ENCODE results near the gene CYB5R3.

DNA sequence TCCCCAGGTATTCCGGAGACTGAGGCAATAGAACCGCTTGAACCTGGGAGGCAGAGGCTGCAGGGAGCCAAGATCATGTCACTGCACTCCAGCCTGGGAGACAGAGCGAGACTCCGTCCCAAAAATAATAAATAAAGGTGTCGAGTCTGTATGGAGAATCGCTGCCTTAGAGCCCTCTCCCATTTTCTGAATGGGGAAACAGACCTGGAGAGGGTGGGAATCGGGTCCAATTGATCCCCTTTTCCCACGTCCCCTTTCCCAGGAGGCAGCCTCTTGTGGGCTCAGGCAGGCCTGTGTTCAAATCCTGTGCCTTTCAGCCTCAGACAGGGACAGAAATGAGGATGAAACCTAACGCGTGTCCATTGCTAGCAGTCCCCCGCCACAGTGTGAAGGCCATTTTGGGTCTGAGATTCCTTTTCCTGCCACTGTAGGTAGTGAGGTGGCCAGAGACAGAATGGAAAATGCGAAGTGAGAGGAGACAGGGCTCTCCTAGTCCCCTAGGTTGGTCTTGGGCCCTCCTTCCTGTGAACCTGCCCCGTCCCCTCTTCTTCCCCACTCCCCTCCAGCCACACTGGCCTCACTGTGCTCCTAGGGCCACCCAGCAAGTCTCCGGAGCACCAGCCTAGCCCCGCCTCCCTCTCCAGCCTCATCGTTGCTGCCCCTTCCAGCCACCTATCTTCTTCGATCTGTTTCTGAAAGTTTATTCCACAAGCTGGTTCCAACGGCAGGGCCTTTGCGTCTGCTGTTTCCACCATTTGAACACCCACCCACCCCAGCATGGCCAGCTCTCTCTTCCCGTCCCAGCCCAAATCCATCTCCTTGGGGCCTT lies 31.8 kb downstream of the CYB5R3 start:
- peak in 2 of 3 donors; percentile 25 to 26 for TF ChIP-seq POLR2AphosphoS5 (IDR thresholded peaks at IDR 0.05)
- TF ChIP-seq, protein P1, sequence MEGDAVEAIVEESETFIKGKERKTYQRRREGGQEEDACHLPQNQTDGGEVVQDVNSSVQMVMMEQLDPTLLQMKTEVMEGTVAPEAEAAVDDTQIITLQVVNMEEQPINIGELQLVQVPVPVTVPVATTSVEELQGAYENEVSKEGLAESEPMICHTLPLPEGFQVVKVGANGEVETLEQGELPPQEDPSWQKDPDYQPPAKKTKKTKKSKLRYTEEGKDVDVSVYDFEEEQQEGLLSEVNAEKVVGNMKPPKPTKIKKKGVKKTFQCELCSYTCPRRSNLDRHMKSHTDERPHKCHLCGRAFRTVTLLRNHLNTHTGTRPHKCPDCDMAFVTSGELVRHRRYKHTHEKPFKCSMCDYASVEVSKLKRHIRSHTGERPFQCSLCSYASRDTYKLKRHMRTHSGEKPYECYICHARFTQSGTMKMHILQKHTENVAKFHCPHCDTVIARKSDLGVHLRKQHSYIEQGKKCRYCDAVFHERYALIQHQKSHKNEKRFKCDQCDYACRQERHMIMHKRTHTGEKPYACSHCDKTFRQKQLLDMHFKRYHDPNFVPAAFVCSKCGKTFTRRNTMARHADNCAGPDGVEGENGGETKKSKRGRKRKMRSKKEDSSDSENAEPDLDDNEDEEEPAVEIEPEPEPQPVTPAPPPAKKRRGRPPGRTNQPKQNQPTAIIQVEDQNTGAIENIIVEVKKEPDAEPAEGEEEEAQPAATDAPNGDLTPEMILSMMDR (IDR thresholded peaks at IDR 0.05 in 8 of 11, conservative IDR thresholded peaks at IDR 0.05 in 3 of 11), result no peak
